T-helper 1 cell treated with Interleukin-12 subunit alpha and Interleukin-12 subunit beta and Interleukin-4 antibody, amounts not matched to agents 30 μg/mL and 1 μg/mL, for 36 hours (primary cell): ENCODE measurements around the gene ZNF296.

Experiments used
- H3K27ac Mint-ChIP-seq: one replicate; pipeline ENCODE4 v1.8.0; 2021; ENCODE audit warnings: mild to moderate bottlenecking, mixed read lengths
- H3K27me3 Mint-ChIP-seq: one replicate; pipeline ENCODE4 v1.8.0; 2021; ENCODE audit warnings: low read depth, mixed read lengths
- H3K36me3 Mint-ChIP-seq: one replicate; pipeline ENCODE4 v1.8.0; 2021; ENCODE audit warnings: low read depth, mixed read lengths
- H3K4me1 Mint-ChIP-seq: one replicate; pipeline ENCODE4 v1.8.0; 2021; ENCODE audit warnings: low read depth, mixed read lengths
- H3K4me3 Mint-ChIP-seq: one replicate; pipeline ENCODE4 v1.8.0; 2021; ENCODE audit warnings: mild to moderate bottlenecking, moderate library complexity, mixed read lengths
- H3K9me3 Mint-ChIP-seq: one replicate; pipeline ENCODE4 v1.8.0; 2021; ENCODE audit warnings: mixed read lengths

Gene ZNF296

GRCh38 chr19:45079911-45080370 lies 3.7 kb upstream of the ZNF296 start:
- H3K4me3 Mint-ChIP-seq: peak overlapping the region; percentile 99
- H3K27ac Mint-ChIP-seq: peak overlapping the region; percentile 88
- H3K27me3 Mint-ChIP-seq: no peaks in the 10 kb centered on the region
- no peaks in the 10 kb centered on the region for H3K9me3 Mint-ChIP-seq
- H3K4me1 Mint-ChIP-seq: peaks cover 29% of the 10 kb centered on the region
- H3K36me3 Mint-ChIP-seq: peaks cover 16% of the 10 kb centered on the region

- peak within 1 kb of the TSS; percentile 99 for H3K4me3 Mint-ChIP-seq
Observed at GRCh38 chr19:45079063-45079910, 3.0 kb upstream of the ZNF296 start, which contains the start of gene GEMIN7. Gene GEMIN7, plus strand, starts transcription at chr19:45079260. Its CDS starts 10,855 bp downstream, at chr19:45090115.

DNA sequence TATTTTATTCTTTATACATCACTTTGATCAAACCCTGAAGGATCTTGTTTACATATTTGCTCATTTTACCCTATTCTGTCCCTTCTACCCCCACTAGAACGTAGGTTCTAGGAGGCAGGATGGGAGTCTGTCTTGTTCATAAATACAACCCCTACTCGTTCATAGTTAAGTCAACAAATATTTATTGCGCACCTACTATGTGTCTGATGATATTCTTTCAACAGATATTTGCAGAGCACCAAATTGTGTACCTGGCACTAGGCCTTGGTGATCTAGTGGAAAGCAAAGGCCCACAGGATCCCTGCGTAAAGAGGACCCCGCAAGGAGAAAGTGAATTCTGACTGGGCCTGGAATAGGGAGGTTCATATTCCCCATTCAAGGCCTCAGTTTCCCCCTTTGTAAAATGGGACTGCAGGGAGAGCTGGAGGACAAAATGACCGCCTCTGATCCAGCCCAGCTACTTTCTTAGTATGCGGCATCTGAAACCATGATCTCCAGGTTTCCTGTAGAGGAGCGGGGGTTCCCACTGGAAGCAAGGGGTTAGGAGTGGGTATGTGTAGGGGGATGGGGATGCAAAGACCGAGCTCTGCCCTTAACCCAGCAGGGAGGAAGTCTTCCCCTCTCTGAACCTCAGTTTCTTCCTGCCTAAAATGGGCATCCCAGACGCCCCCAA lies 2.2 kb upstream of the ZNF296 start:
- Mint-ChIP-seq H3K9me3 (no peaks in the 10 kb centered on the region), H3K4me1 (peaks cover 29% of the 10 kb centered on the region), H3K4me3 (peak overlapping the region; percentile 99), H3K27me3 (no peaks in the 10 kb centered on the region), H3K36me3 (peaks cover 16% of the 10 kb centered on the region), H3K27ac (no peak overlapping the region)

More at GRCh38 chr19:45079063-45079910, 3.0 kb upstream of the ZNF296 start, which contains the start of gene GEMIN7:
- Mint-ChIP-seq H3K27me3 (no peaks in the 10 kb centered on the region), H3K9me3 (no peaks in the 10 kb centered on the region), H3K27ac (peak within 1 kb of the TSS; percentile 88), H3K36me3 (peaks cover 16% of the 10 kb centered on the region), H3K4me1 (peaks cover 29% of the 10 kb centered on the region)

GRCh38 chr19:45076851-45077730 lies 813 bp upstream of the ZNF296 start:
- H3K4me3 Mint-ChIP-seq: peak overlapping the region; percentile 76
- peaks cover 12% of the 10 kb centered on the region for H3K36me3 Mint-ChIP-seq
- H3K27ac Mint-ChIP-seq: peak overlapping the region; percentile 63
- H3K9me3 Mint-ChIP-seq: no peaks in the 10 kb centered on the region
- H3K4me1 Mint-ChIP-seq: peaks cover 27% of the 10 kb centered on the region
- H3K27me3 Mint-ChIP-seq: no peaks in the 10 kb centered on the region

DNA sequence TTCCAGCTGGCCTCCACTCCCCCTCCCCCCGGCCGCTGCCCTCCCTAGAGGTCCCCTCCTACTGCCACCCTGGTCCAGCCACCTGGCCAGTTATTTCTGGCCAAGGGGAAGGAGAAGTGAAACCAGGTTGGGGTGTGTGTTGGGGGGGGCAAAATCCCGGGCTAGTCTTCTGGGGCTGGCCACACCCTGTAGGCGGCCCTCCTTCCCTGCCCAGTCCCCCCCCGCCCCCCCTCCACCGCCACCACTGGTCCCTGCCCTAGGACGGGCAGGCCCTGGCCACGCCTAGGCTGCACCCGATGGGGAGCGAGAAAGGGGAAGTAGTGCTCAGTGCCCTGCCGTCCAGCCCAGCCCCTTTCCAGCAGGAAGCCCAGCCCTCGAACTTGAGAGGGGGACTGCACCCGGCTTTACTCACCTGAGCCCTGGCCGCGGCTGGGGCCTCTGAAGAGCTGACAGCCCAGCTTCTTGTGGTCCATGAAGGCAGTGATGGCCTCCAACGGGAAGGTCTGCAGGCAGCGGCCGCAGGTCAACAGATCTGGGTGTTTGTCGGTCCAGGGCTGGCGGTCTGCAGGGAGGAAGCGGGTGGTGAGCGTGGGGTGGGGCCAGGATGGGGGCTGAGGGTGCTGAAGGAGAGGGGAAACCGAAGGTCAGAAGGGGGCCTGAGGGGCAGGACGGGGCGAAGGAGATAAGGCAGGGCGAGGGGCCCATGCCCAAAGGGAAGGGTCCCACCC lies 813 bp downstream of the ZNF296 start:
- H3K4me3 Mint-ChIP-seq: peak overlapping the region; percentile 77
- H3K9me3 Mint-ChIP-seq: no peaks in the 10 kb centered on the region
- no peaks in the 10 kb centered on the region for H3K27me3 Mint-ChIP-seq
- peaks cover 21% of the 10 kb centered on the region for H3K4me1 Mint-ChIP-seq
- H3K36me3 Mint-ChIP-seq: peaks cover 5% of the 10 kb centered on the region
- H3K27ac Mint-ChIP-seq: peak overlapping the region; percentile 69

DNA sequence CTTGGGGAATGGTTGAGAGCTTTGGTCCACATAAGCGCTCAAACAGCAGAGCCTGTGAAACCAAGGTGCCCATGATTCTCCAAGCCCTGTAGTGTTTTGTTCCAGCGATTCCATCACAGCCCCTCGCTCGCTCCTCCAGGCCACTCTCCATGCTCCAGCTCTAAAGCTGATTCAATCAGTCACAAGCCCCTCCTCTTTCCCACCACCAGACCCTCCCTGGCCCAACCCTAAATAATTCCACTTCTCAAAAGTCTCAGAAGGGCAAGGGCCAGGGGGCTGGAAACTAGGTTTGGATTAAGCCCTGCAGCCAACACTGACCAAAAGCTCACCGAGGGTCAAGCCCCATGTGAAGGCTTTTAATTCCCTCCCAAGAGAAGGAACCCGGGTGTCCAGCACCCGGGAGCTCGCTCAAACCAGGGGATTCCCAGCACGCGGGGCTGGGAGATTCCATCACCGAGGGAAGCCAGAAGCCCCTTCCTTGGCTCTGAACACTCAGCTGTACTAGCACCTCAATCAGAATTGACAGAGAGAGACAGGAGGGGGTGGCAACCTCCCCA lies 1.5 kb downstream of the ZNF296 start:
- no peak overlapping the region for H3K27ac Mint-ChIP-seq
- no peak overlapping the region for H3K4me3 Mint-ChIP-seq
- H3K9me3 Mint-ChIP-seq: no peaks in the 10 kb centered on the region
- peaks cover 17% of the 10 kb centered on the region for H3K4me1 Mint-ChIP-seq
- H3K27me3 Mint-ChIP-seq: no peaks in the 10 kb centered on the region
- peaks cover 10% of the 10 kb centered on the region for H3K36me3 Mint-ChIP-seq

- peaks cover 12% of the 10 kb centered on the region for H3K36me3 Mint-ChIP-seq
- H3K4me1 Mint-ChIP-seq: peaks cover 7% of the 10 kb centered on the region
- H3K27ac Mint-ChIP-seq: no peak overlapping the region
- no peaks in the 10 kb centered on the region for H3K27me3 Mint-ChIP-seq
- no peak overlapping the region for H3K4me3 Mint-ChIP-seq
- H3K9me3 Mint-ChIP-seq: no peaks in the 10 kb centered on the region
Observed at GRCh38 chr19:45071969-45072790, 4.1 kb downstream of the ZNF296 start.

DNA sequence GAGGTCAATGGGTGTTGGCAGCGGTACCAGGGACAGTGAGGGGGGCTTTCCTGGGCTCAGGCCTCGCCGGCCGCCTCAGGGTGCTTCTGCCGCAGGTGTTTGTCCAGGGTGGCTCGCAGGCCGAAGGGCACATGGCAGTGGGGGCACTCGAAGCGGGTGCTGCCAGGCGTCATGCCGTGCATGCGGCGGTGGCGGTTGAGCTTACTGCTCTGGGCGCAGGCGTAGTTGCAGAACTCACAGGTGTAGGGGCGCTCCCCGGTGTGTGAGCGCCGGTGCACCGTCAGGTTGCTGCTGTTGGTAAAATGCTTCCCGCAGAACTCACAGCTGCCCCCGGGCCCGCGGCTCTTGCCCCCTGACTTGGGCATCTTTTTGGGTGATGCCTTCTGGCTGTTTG lies 4.7 kb downstream of the ZNF296 start:
- no peaks in the 10 kb centered on the region for H3K9me3 Mint-ChIP-seq
- H3K27me3 Mint-ChIP-seq: no peaks in the 10 kb centered on the region
- no peak overlapping the region for H3K27ac Mint-ChIP-seq
- peaks cover 2% of the 10 kb centered on the region for H3K4me1 Mint-ChIP-seq
- no peak overlapping the region for H3K4me3 Mint-ChIP-seq
- peaks cover 12% of the 10 kb centered on the region for H3K36me3 Mint-ChIP-seq

DNA sequence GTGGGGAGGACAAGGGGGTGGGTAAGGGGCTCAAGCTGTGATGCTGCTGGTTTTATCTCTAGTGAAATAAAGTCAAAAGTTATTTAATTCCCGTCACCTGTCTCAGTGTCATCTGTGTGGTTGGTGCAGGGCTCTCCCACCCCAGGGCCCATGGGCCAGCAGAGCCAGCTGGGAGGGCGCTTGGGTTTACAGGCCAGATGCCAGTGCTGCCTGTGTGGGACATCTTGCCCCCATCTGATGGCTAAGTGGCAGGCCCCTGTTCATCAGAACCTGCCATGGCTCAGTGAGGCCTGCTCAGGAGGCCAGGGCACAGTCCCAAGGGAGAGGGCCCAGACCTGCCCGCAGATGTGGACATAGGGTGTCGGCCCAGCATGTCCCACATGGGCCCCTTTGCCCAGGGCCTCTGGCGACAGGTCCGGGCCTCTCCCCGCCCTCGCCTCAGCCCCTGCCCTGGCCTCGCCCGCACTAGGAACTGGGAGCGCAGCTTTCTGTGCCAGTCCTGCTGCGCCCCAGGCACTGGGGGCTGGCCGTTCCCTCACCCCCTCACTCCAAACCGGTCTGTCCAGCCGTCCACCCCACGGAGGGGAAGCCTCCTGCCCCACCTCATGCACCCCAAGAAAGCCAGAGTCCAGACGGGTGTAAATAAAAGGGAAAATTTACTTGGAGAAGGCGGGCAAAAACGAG lies 5.3 kb downstream of the ZNF296 start:
- Mint-ChIP-seq H3K4me1 (no peaks in the 10 kb centered on the region), H3K27me3 (no peaks in the 10 kb centered on the region), H3K4me3 (no peak overlapping the region), H3K9me3 (no peaks in the 10 kb centered on the region), H3K27ac (no peak overlapping the region), H3K36me3 (peaks cover 12% of the 10 kb centered on the region)

DNA sequence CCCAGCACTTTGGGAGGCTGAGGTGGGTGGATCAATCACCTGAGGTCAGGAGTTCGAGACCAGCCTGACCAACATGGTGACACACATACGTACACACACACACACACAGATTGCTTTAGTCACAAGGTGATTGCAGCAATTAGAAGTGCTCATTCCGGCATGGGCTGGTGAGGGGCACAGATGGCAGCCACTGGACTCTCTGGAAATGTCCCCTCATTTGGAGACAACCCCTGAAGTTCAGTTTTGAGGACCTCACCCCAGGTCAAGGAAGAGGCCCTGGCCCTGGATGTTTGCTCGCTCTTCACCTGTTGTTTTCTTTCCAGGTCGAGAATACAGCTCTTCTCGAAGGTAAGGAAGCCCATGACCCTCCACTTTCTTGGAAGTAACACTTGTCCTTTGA lies 6.1 kb downstream of the ZNF296 start:
- peaks cover 12% of the 10 kb centered on the region for H3K36me3 Mint-ChIP-seq

GRCh38 chr19:45069056-45069455 lies 7.2 kb downstream of the ZNF296 start:
- Mint-ChIP-seq H3K27me3 (no peaks in the 10 kb centered on the region), H3K27ac (no peak overlapping the region), H3K4me3 (no peak overlapping the region)

More for the DNA sequence above, 6.1 kb downstream of the ZNF296 start:
- Mint-ChIP-seq H3K4me1 (no peaks in the 10 kb centered on the region), H3K27me3 (no peaks in the 10 kb centered on the region), H3K4me3 (no peak overlapping the region), H3K9me3 (no peaks in the 10 kb centered on the region), H3K27ac (no peak overlapping the region)

DNA sequence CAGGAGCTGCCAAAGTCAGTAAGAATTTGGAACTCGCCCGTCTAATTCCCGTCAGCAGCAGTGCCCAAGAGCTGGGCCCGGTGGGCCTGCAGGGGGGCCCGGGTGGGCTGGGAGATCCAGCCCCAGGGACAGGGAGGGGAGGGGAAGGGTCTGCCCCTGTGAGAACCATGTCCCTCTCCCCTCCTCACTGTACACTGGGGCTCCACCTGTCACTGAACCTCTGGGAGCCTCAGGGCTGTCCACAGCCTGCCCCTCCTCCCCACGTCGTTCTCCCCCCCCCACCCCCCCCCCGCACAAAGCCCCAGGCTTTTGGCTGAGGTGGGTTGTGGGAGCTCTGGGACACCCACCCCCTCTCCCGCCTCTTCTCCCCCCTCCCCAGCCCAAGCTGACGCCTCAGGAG lies 8.2 kb downstream of the ZNF296 start:
- no peak overlapping the region for H3K27ac Mint-ChIP-seq
- peaks cover 16% of the 10 kb centered on the region for H3K36me3 Mint-ChIP-seq
- H3K27me3 Mint-ChIP-seq: no peaks in the 10 kb centered on the region
- H3K9me3 Mint-ChIP-seq: no peaks in the 10 kb centered on the region
- H3K4me1 Mint-ChIP-seq: no peaks in the 10 kb centered on the region
- H3K4me3 Mint-ChIP-seq: no peak overlapping the region

More at GRCh38 chr19:45069056-45069455, 7.2 kb downstream of the ZNF296 start:
- no peaks in the 10 kb centered on the region for H3K9me3 Mint-ChIP-seq
- no peaks in the 10 kb centered on the region for H3K4me1 Mint-ChIP-seq
- peaks cover 16% of the 10 kb centered on the region for H3K36me3 Mint-ChIP-seq
